K562 (cell line): ENCODE results near the gene SDR42E2. TPM values are rescaled to one million over a fixed set of nuclear protein-coding genes. Genes with fewer than 3 reads are reported as not detected.

Source experiments
- BRF2 ChIP-seq: IDR thresholded peaks from 3 replicates; pipeline ENCODE4 v1.6.1; 2011; ENCODE audit warnings: borderline replicate concordance, mild to moderate bottlenecking; ENCODE audit not compliant: insufficient read length, insufficient read depth
- CREB1 ChIP-seq, 2 experiments: sonication (generic) in 1 of 2; formaldehyde crosslinking in 1 of 2; IDR thresholded peaks; 2 replicates each; pipeline versions ENCODE4 v1.6.1 to v1.8.0; 2012 to 2022; ENCODE audit warnings: inconsistent platforms in 1 of 2, mild to moderate bottlenecking in 1 of 2, missing genetic modification reagents in 1 of 2, moderate library complexity in 1 of 2
- CXXC5 ChIP-seq: fragments of 250-450 bp; sonication (Bioruptor Pico); IDR thresholded peaks from 2 replicates; pipeline ENCODE4 v1.8.0; 2022; ENCODE audit warnings: inconsistent platforms, mild to moderate bottlenecking, moderate library complexity
- DACH1 ChIP-seq: fragments of 450-650 bp; IDR thresholded peaks from 2 replicates; pipeline ENCODE4 v1.6.1; 2018; ENCODE audit not compliant: partially characterized antibody
- ETV5 ChIP-seq: sonication (generic); formaldehyde crosslinking; IDR thresholded peaks from 2 replicates; pipeline ENCODE4 v1.4.0; 2020; ENCODE audit warnings: low read depth, mild to moderate bottlenecking, missing genetic modification reagents
- HDAC1 ChIP-seq, 2 experiments: fragments of 450-650 bp; IDR thresholded peaks; 2 replicates each; pipeline ENCODE4 v1.6.1; 2016 to 2017; ENCODE audit warnings: inconsistent platforms in 1 of 2, mild to moderate bottlenecking in 1 of 2, moderate library complexity in 1 of 2
- HDAC2 ChIP-seq: fragments of 450-650 bp; IDR thresholded peaks from 2 replicates; pipeline ENCODE4 v1.6.1; 2016; ENCODE audit warnings: mild to moderate bottlenecking
- KAT7 ChIP-seq: sonication (generic); formaldehyde crosslinking; IDR thresholded peaks from 2 replicates; pipeline ENCODE4 v1.8.0; 2022; ENCODE audit warnings: missing genetic modification reagents, mild to moderate bottlenecking, borderline replicate concordance
- KAT8 ChIP-seq: fragments of 450-650 bp; IDR thresholded peaks from 2 replicates; pipeline ENCODE4 v1.6.1; 2016; ENCODE audit warnings: low read depth, mild to moderate bottlenecking
- MAFK ChIP-seq: IDR thresholded peaks from 2 replicates; pipeline ENCODE4 v1.6.1; 2011; ENCODE audit warnings: low read length, improper control_type of control experiment
- MAZ ChIP-seq, 2 experiments: fragments of 450-650 bp in 1 of 2; sonication (generic) in 1 of 2; formaldehyde crosslinking; IDR thresholded peaks in 1 of 2; conservative IDR thresholded peaks in 1 of 2; 2 replicates each; pipeline versions ENCODE4 v1.4.0 to v1.5.0; 2020; ENCODE audit warnings: mild to moderate bottlenecking in 1 of 2, missing genetic modification reagents in 1 of 2
- NR2C2 ChIP-seq, 2 experiments: fragments of 200-800 bp in 1 of 2; sonication (Bioruptor generic) in 1 of 2; sonication (generic) in 1 of 2; formaldehyde crosslinking in 1 of 2; IDR thresholded peaks; 2 replicates each; pipeline versions ENCODE4 v1.6.1 to v1.8.0; 2016 to 2022; ENCODE audit warnings: mild to moderate bottlenecking in 1 of 2, missing compliant biosample characterization in 1 of 2, missing genetic modification characterization in 1 of 2, missing genetic modification reagents in 1 of 2
- POLR2AphosphoS2 ChIP-seq: IDR thresholded peaks from 2 replicates; pipeline ENCODE4 v1.6.1; 2012; ENCODE audit warnings: low read length, improper control_type of control experiment
- SIRT6 ChIP-seq: IDR thresholded peaks from one replicate; pipeline ENCODE4 v1.6.1; 2012; ENCODE audit warnings: low read depth, mild to moderate bottlenecking, control low read depth, inconsistent platforms, low read length, moderate library complexity
- SMAD2 ChIP-seq: fragments of 150-350 bp; IDR thresholded peaks from 2 replicates; pipeline ENCODE4 v1.6.1; 2014; ENCODE audit warnings: low read depth, mild to moderate bottlenecking, low read length
- ZBTB5 ChIP-seq: fragments of 450-650 bp; IDR thresholded peaks from 2 replicates; pipeline ENCODE4 v1.6.1; 2017; ENCODE audit warnings: antibody characterized with exemption
- ZFP36 ChIP-seq: fragments of 150-350 bp; IDR thresholded peaks from 2 replicates; pipeline ENCODE4 v1.6.1; 2018; ENCODE audit warnings: low read length, low read depth; ENCODE audit not compliant: partially characterized antibody
- ZFX ChIP-seq: sonication (generic); formaldehyde crosslinking; IDR thresholded peaks from 2 replicates; pipeline ENCODE4 v1.8.0; 2022; ENCODE audit warnings: mild to moderate bottlenecking, missing genetic modification reagents, moderate library complexity
- polyA plus RNA-seq, 8 experiments: library from polyadenylated mRNA; depleted of rRNA in 4 of 8; stranded (reverse) in 5 of 8; unstranded in 3 of 8; fragments of >200 nt; fragmentation: Nextera tagmentation in 2 of 8; fragmentation: Illumina TruSeq in 1 of 8; extraction: Ambion mirVana in 2 of 8; extraction: Trizol in 1 of 8; gene quantifications; 2 replicates each; pipeline versions ENCODE4 v1.2.1 to v1.2.3, GENCODE V29; 2011 to 2014; ENCODE audit warnings: inconsistent platforms in 1 of 8, missing spikeins in 1 of 8
- total RNA-seq, 7 experiments: library from RNA; depleted of rRNA in 6 of 7; stranded (reverse); fragments of >200 nt in 6 of 7; fragmentation: Illumina TruSeq in 2 of 7; extraction: Trizol in 2 of 7; gene quantifications; 2 replicates each; pipeline versions ENCODE4 v1.2.1 to v1.2.3, GENCODE V29; 2011 to 2021; ENCODE audit warnings: low replicate concordance in 1 of 7
- TF ChIP-seq, protein P1 (sequence below), 3 experiments: fragments of 200-800 bp in 1 of 3; sonication (Bioruptor generic) in 1 of 3; sonication (generic) in 1 of 3; formaldehyde crosslinking in 1 of 3; IDR thresholded peaks; 2 replicates each; pipeline versions ENCODE4 v1.6.1 to v1.8.0; 2016 to 2022; ENCODE audit warnings: mild to moderate bottlenecking in 2 of 3, missing compliant biosample characterization in 2 of 3, missing genetic modification characterization in 2 of 3, missing genetic modification reagents in 1 of 3
- TF ChIP-seq, protein P2 (sequence below): fragments of 200-800 bp; sonication (Bioruptor generic); IDR thresholded peaks from 2 replicates; pipeline ENCODE4 v1.6.1; 2017; ENCODE audit warnings: missing genetic modification characterization, missing compliant biosample characterization

The SDR42E2 gene
- total and polyA plus RNA-seq, 9 of the 15 experiments (the other 6 are each of a cell fraction or from before 2014, with no cell fraction given) = 0.03 to 0.07 (median 0.04) TPM; not detected in 4

DNA sequence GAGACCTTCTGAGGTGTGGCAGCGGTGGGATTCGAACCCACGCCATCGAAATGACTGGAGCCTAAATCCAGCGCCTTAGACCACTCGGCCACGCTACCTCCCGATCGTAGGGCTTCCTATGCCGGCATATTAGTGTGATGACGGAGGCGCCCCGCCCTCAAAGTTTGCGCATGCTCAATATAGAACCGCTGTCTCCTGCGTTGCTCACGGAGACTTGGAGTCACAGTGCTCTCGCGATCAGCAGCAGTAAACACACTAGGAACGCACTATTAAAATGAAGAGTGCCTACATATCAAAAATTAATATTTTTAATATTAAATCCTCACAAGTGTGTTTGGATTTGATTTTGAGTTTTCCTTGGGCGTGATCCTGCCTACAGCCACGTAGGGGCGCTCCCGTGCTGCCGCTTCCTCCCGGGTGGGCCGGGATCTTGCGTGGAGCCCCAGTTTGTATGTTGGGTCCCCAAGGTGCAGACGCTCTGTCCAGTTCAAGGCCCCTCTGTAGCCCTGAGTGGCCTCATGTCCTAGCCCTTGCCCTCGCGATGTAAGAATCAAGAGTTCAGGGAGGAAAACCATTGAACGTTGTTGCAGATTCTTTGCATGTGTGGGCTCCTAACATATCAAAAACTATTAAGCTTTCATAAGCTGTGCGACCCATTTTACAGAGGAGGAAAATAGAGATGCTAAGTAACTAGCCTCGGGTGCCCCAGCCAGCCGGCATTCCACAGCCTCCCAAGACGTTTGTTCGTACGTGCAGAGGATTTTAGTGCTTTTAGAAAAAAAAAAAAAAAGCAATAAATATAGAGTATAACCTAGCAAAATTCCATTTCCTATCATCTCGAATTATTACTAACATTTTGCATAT is 33.6 kb downstream of the SDR42E2 start (continued):
- TF ChIP-seq ZFX (CRISPR knock-in tag) (peak; percentile 69), MAZ (CRISPR knock-in tag; conservative IDR thresholded peaks at IDR 0.05 in 1 of 2, IDR thresholded peaks at IDR 0.05 in 1 of 2) (peak; percentile 73 to 94), HDAC2 (peak; percentile 72; the same call in 1 of the 2 replicates), BRF2 (no peak), ZFP36 (peak; percentile 55), HDAC1 (IDR thresholded peaks at IDR 0.05) (peak; percentile 18 to 95; a peak in 3 of 4 replicates), CREB1 (IDR thresholded peaks at IDR 0.05) (peak; percentile 51; the same call in 1 of the 2 replicates), CREB1 (CRISPR knock-in tag; IDR thresholded peaks at IDR 0.05) (peak; percentile 19), KAT7 (no peak), SIRT6 (no peak), DACH1 (peak; percentile 23), SMAD2 (no peak), NR2C2 (CRISPR knock-in tag; IDR thresholded peaks at IDR 0.05) (no peak), NR2C2 (tag; IDR thresholded peaks at IDR 0.05) (peak; percentile 34; the same call in 1 of the 2 replicates), ZBTB5 (peak; percentile 88), KAT8 (no peak), ETV5 (peak; percentile 36; the same call in 1 of the 2 replicates), CXXC5 (CRISPR knock-in tag) (peak; percentile 67), MAFK (0 out of 2 replicates have a peak, but pooled peaks have one; percentile 19), POLR2AphosphoS2 (peak; percentile 74; the same call in 1 of the 2 replicates)
- TF ChIP-seq, protein P1, sequence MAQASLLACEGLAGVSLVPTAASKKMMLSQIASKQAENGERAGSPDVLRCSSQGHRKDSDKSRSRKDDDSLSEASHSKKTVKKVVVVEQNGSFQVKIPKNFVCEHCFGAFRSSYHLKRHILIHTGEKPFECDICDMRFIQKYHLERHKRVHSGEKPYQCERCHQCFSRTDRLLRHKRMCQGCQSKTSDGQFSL (CRISPR knock-in tag; IDR thresholded peaks at IDR 0.05) = no peak
- TF ChIP-seq, protein P1 (tag; IDR thresholded peaks at IDR 0.05) = no peak
- TF ChIP-seq, protein P2, sequence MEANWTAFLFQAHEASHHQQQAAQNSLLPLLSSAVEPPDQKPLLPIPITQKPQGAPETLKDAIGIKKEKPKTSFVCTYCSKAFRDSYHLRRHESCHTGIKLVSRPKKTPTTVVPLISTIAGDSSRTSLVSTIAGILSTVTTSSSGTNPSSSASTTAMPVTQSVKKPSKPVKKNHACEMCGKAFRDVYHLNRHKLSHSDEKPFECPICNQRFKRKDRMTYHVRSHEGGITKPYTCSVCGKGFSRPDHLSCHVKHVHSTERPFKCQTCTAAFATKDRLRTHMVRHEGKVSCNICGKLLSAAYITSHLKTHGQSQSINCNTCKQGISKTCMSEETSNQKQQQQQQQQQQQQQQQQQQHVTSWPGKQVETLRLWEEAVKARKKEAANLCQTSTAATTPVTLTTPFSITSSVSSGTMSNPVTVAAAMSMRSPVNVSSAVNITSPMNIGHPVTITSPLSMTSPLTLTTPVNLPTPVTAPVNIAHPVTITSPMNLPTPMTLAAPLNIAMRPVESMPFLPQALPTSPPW (CRISPR knock-in tag) = peak; percentile 74
